GM21576 (cell line): ENCODE measurements around the gene ADCK2.
"Not testable (repeated sequence)": the region's sequence is repeated elsewhere in the genome, so short reads cannot be mapped to it uniquely, and the experiment has no call there.

Source experiments
- ATAC-seq: cut with Tn5 transposase; IDR thresholded peaks from one replicate; pipeline ENCODE4 v1.9.1; 2021; ENCODE audit warnings: mild to moderate bottlenecking, moderate library complexity; ENCODE audit not compliant: unreplicated experiment

Gene ADCK2

DNA sequence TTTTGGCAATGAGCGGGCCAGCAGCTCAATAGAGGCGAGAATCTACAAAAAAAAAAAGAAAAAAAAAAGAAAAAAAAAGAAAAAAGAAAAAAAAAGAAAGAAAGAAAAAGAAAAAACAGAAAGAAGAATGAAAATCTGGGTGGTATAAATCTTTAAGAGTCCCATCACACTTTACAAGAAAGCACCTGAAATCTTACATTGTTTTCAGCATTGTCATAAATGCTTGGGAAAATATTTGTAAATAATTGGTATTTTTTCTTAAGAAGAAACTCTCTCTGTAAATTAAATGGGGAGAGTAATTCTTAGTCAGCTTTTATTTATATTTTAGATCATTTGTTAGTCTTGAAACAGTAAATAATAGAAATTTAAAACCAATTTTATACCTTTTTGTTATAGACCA, 62.0 kb downstream of the ADCK2 start:
- ATAC-seq, result no peak

DNA sequence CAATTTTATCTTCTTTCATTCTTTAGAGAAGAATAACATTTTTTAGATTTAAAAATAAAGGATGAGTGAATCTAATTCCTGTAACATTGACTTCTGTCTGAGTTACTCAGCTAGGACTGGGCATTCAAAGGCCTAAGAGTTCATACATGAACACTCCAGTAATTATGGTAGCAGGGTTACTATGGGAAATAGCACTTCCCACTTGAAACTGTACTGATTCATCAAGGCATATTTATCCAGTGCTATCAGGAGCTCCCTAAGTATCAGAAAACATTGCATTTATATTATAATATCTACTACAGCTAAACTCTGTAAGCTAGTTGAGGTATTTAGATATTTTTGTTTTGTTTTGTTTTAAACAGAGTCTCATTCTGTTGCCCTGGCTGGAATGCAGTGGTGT, 65.5 kb downstream of the ADCK2 start:
- no peak for ATAC-seq

DNA sequence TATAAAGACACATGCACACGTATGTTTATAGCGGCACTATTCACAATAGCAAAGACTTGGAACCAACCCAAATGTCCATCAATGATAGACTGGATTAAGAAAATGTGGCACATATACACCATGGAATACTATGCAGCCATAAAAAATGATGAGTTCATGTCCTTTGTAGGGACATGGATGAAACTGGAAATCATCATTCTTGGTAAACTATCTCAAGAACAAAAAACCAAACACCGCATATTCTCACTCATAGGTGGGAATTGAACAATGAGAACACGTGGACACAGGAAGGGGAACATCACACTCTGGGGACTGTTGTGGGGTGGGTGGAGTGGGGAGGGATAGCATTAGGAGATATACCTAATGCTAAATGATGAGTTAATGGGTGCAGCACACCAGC, 70.5 kb downstream of the ADCK2 start:
- ATAC-seq, result not testable (repeated sequence)

DNA sequence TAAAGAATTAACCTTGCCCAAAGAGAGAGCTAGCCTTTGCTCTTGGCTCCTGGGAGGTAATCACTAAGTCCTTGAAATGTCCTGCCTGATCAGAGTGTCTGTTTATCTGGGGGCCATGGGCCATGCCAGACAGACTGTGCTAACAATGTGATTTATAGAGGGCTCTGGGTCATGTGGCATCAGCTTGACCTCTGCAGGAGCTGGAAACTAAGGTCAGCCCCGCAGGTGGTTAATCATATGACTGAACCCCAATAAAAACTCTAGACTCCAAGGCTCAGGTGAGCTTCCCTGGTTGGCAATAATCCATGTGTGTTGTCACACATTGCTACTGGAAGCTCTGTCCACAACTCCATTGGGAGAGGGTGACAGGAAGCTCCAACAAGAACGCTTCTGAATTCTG, 71.3 kb downstream of the ADCK2 start:
- no peak for ATAC-seq
